SK-N-SH (cell line): ENCODE results near the gene ABCC2. TPM values are rescaled to one million over a fixed set of nuclear protein-coding genes. Genes with fewer than 3 reads are reported as not detected.
"Not testable (repeated sequence)": the region's sequence is repeated elsewhere in the genome, so short reads cannot be mapped to it uniquely, and the experiment has no call there.

Experiments
- CTCF ChIA-PET: fragments of 300-600, 350-600 bp; formaldehyde crosslinking; extraction: SDS; loops from one replicate; lab custom pipeline; 2021; lab: Yijun Ruan, JAX
- POLR2A ChIA-PET: fragments of 350-600 bp; sonication (Branson Sonifier 250); formaldehyde crosslinking; extraction: SDS; loops from one replicate; lab custom pipeline; 2020; ENCODE audit warnings: antibody characterized with exemption, inconsistent platforms; lab: Yijun Ruan, JAX
- DNase-seq: peaks from one replicate; pipeline ENCODE4 v3.0.0; 2012
- H2AFZ ChIP-seq: fragments of 200-600 bp; sonication (generic); 2 replicates; pipeline ENCODE4 v1.8.1; 2016; ENCODE audit warnings: antibody characterized with exemption, mild to moderate bottlenecking, low read depth
- H3F3A ChIP-seq: fragments of 200-600 bp; sonication (generic); replicated peaks from 2 replicates; pipeline ENCODE3; 2016; ENCODE audit warnings: antibody characterized with exemption, mild to moderate bottlenecking; ENCODE audit not compliant: insufficient read depth
- H3K27ac ChIP-seq, 2 experiments: fragments of 200-500 bp in 1 of 2; fragments of 200-600 bp in 1 of 2; sonication (Bioruptor generic) in 1 of 2; sonication (generic), shearing (Covaris generic) in 1 of 2; 2 replicates each; pipeline versions ENCODE4 v1.5.1 to v1.6.1; 2014 to 2016; ENCODE audit warnings: low read depth in 2 of 2, inconsistent platforms in 1 of 2, low read length in 1 of 2, mild to moderate bottlenecking in 1 of 2, mixed read lengths in 1 of 2
- H3K27me3 ChIP-seq: fragments of 200-600 bp; sonication (generic), shearing (Covaris generic); 2 replicates; pipeline ENCODE4 v1.6.1; 2016; ENCODE audit warnings: mixed run types; ENCODE audit not compliant: insufficient read depth
- H3K36me3 ChIP-seq, 2 experiments: fragments of 200-500 bp in 1 of 2; fragments of 200-600 bp in 1 of 2; sonication (Bioruptor generic) in 1 of 2; sonication (generic) in 1 of 2; replicated peaks in 1 of 2; 2 replicates each; pipeline versions ENCODE3 to v1.5.1; 2014 to 2016; ENCODE audit warnings: low read length in 1 of 2, mild to moderate bottlenecking in 1 of 2; ENCODE audit not compliant: insufficient read depth in 2 of 2, control insufficient read depth in 1 of 2
- H3K4me1 ChIP-seq, 2 experiments: fragments of 200-500 bp in 1 of 2; fragments of 200-600 bp in 1 of 2; sonication (Bioruptor generic) in 1 of 2; sonication (generic), shearing (Covaris generic) in 1 of 2; 2 replicates each; pipeline versions ENCODE4 v1.5.1 to v1.6.1; 2014 to 2016; ENCODE audit warnings: low read depth in 1 of 2, low read length in 1 of 2, mixed run types in 1 of 2; ENCODE audit not compliant: insufficient read depth in 2 of 2, control insufficient read depth in 1 of 2
- H3K4me2 ChIP-seq: fragments of 200-600 bp; sonication (generic), shearing (Covaris generic); 2 replicates; pipeline ENCODE4 v1.6.1; 2017; ENCODE audit warnings: mixed run types
- H3K4me3 ChIP-seq, 2 experiments: fragments of 200-500 bp in 1 of 2; fragments of 200-600 bp in 1 of 2; sonication (Bioruptor generic) in 1 of 2; sonication (generic), shearing (Covaris generic) in 1 of 2; 2 replicates each; pipeline versions ENCODE4 v1.5.1 to v1.8.1; 2014 to 2016; ENCODE audit warnings: low read depth in 2 of 2, inconsistent platforms in 1 of 2, low read length in 1 of 2, mild to moderate bottlenecking in 1 of 2, mixed read lengths in 1 of 2, moderate library complexity in 1 of 2
- H3K79me2 ChIP-seq: fragments of 200-600 bp; sonication (generic); 2 replicates; pipeline ENCODE4 v1.8.1; 2017; ENCODE audit warnings: mild to moderate bottlenecking; ENCODE audit not compliant: insufficient read depth
- H3K9ac ChIP-seq: fragments of 200-600 bp; sonication (generic); 2 replicates; pipeline ENCODE4 v1.6.1; 2017; ENCODE audit warnings: mixed run types
- H3K9me2 ChIP-seq: fragments of 200-600 bp; sonication (generic); 2 replicates; pipeline ENCODE4 v1.6.1; 2017; ENCODE audit warnings: mixed run types
- H3K9me3 ChIP-seq: fragments of 200-600 bp; sonication (generic); 2 replicates; pipeline ENCODE4 v1.6.1; 2017; ENCODE audit warnings: mixed run types, mild to moderate bottlenecking, moderate library complexity
- H4K20me1 ChIP-seq: fragments of 200-600 bp; sonication (generic); 2 replicates; pipeline ENCODE4 v1.6.1; 2017; ENCODE audit warnings: mild to moderate bottlenecking, mixed run types; ENCODE audit not compliant: insufficient read depth
- CTCF ChIP-seq: fragments of 200-600 bp; sonication (generic); IDR thresholded peaks from 2 replicates; pipeline ENCODE4 v1.6.1; 2017; ENCODE audit warnings: antibody characterized with exemption, mild to moderate bottlenecking, moderate library complexity
- MAX ChIP-seq: IDR thresholded peaks from 2 replicates; pipeline ENCODE4 v1.4.0; 2012; ENCODE audit warnings: low read depth
- RAD21 ChIP-seq: IDR thresholded peaks from 2 replicates; pipeline ENCODE4 v1.6.1; 2012; ENCODE audit warnings: mild to moderate bottlenecking, low read length
- REST ChIP-seq: IDR thresholded peaks from 2 replicates; pipeline ENCODE4 v1.6.1; 2012; ENCODE audit warnings: mild to moderate bottlenecking, low read depth, low read length, moderate library complexity
- TEAD4 ChIP-seq: IDR thresholded peaks from 2 replicates; pipeline ENCODE4 v1.4.0; 2012; ENCODE audit warnings: mild to moderate bottlenecking, borderline replicate concordance; ENCODE audit not compliant: insufficient read depth
- WGBS: methylation state at CpG from one replicate; pipeline ENCODE4 v1.1.6; 2017; ENCODE audit warnings: low lambda C conversion rate; 5-methylcytosine and 5-hydroxymethylcytosine counted together
- polyA plus RNA-seq, 3 experiments: library from polyadenylated mRNA; depleted of rRNA; stranded (reverse); fragments of >200 nt; gene quantifications; 2 replicates each; pipeline ENCODE4 v1.2.3, GENCODE V29; 2012

ABCC2 gene
- polyA plus RNA-seq, 1 of the 3 experiments (the other 2 are of a cell fraction): 0.48 TPM

GRCh38 chr10:99734111-99734510 lies 48.3 kb upstream of the ABCC2 start:
- H3K9me2 ChIP-seq, H2AFZ ChIP-seq, H3K4me3 ChIP-seq, H4K20me1 ChIP-seq, H3K9me3 ChIP-seq, H3K27ac ChIP-seq, H3K9ac ChIP-seq, H3K4me1 ChIP-seq, H3K27me3 ChIP-seq, H3K4me2 ChIP-seq, CTCF ChIA-PET, H3F3A ChIP-seq, DNase-seq, POLR2A ChIA-PET: not testable (repeated sequence)
- peaks cover 42% of the 10 kb centered on the region for H3K79me2 ChIP-seq
- WGBS: over 99% methylated on average over 10 of the region's 10 CpGs
- H3K36me3 ChIP-seq: peaks cover 25 to 37% of the 10 kb centered on the region in 2 experiments

- Histone ChIP-seq H3F3A (peaks cover 5% of the 10 kb centered on the region), H3K79me2 (peaks cover 17% of the 10 kb centered on the region; the same call in 1 of the 2 replicates), H3K36me3 (peaks cover 68 to 98% of the 10 kb centered on the region in 2 experiments), H3K4me1 (no peaks in the 10 kb centered on the region), H3K27ac (no peak overlapping the region), H3K9me3 (peaks cover 22% of the 10 kb centered on the region), H3K4me2 (no peak overlapping the region), H3K27me3 (no peaks in the 10 kb centered on the region), H3K4me3 (no peak overlapping the region), H3K9me2 (no peaks in the 10 kb centered on the region), H4K20me1 (no peaks in the 10 kb centered on the region), H3K9ac (no peak overlapping the region), H2AFZ (no peak overlapping the region)
- no peak for TF ChIP-seq RAD21
- no peak for TF ChIP-seq REST
- TF ChIP-seq TEAD4: no peak
- no peak for TF ChIP-seq CTCF
- TF ChIP-seq MAX: no peak
- 90% methylated on average over 2 of the region's 2 CpGs for WGBS
- ChIA-PET POLR2A (no interaction called here), CTCF (interaction anchor here (1.0 kb wide), 1 partner anchor 106 kb away, joined by 7 read pairs; no protein-coding TSS in a partner anchor)
- no peak for DNase-seq
Measured at GRCh38 chr10:99740260-99740659, 42.2 kb upstream of the ABCC2 start.
